Lung (tissue), 12 donors: Measurements from ENCODE around the gene MDP1. TPM values are rescaled to one million over a fixed set of nuclear protein-coding genes. Genes with fewer than 3 reads are reported as not detected.

Experiments used
- ATAC-seq: fragments of 200-7000 bp; cut with Tn5 transposase; one replicate; pipeline ENCODE4 v1.9.1; 2020; ENCODE audit warnings: moderate number of reproducible peaks; ENCODE audit not compliant: insufficient read depth, low FRiP score
- DNase-seq, 3 donors: peaks; one replicate each; pipeline ENCODE4 v3.0.0-alpha.2; 2013 to 2017
- H3K27ac ChIP-seq, 2 donors: one replicate each; pipeline ENCODE4 v1.5.1; 2013; ENCODE audit warnings: mild to moderate bottlenecking in 2 of 2, moderate library complexity in 2 of 2, control low read depth in 1 of 2, inconsistent platforms in 1 of 2, low read depth in 1 of 2, low read length in 1 of 2
- H3K27me3 ChIP-seq, 3 donors: one replicate each; pipeline ENCODE4 v1.5.1; 2013; ENCODE audit warnings: low read length in 2 of 3; ENCODE audit not compliant: control insufficient read depth in 3 of 3, insufficient read depth in 3 of 3
- H3K36me3 ChIP-seq, 4 donors: one replicate each; pipeline ENCODE4 v1.5.1; 2013; ENCODE audit warnings: low read length in 4 of 4, mild to moderate bottlenecking in 1 of 4, moderate library complexity in 1 of 4; ENCODE audit not compliant: control insufficient read depth in 4 of 4, insufficient read depth in 4 of 4
- H3K4me1 ChIP-seq, 5 donors: one replicate each; pipeline ENCODE4 v1.5.1; 2013; ENCODE audit warnings: low read length in 5 of 5, mild to moderate bottlenecking in 2 of 5, moderate library complexity in 1 of 5; ENCODE audit not compliant: control insufficient read depth in 5 of 5, insufficient read depth in 5 of 5
- H3K4me3 ChIP-seq: one replicate; pipeline ENCODE4 v1.5.1; 2013; ENCODE audit warnings: mild to moderate bottlenecking, control low read depth, moderate library complexity
- H3K9ac ChIP-seq, 2 donors: one replicate each; pipeline ENCODE4 v1.5.1; 2013; ENCODE audit warnings: low read length in 2 of 2, control low read depth in 1 of 2; ENCODE audit not compliant: insufficient read depth in 1 of 2
- H3K9me3 ChIP-seq, 4 donors: one replicate each; pipeline ENCODE4 v1.5.1; 2013; ENCODE audit warnings: low read length in 3 of 4, mild to moderate bottlenecking in 1 of 4, moderate library complexity in 1 of 4; ENCODE audit not compliant: control insufficient read depth in 4 of 4, insufficient read depth in 3 of 4
- CTCF ChIP-seq: IDR thresholded peaks from 2 replicates; pipeline ENCODE4 v1.5.1; 2012; ENCODE audit warnings: mild to moderate bottlenecking; ENCODE audit errors: control extremely low read depth, extremely low read depth
- WGBS, 2 donors: extraction: QIAGEN DNeasy Blood & Tissue Kit; methylation state at CpG; one replicate each; pipeline ENCODE4 v1.1.7; 2013; 5-methylcytosine and 5-hydroxymethylcytosine counted together
- polyA plus RNA-seq, 2 donors: library from polyadenylated mRNA; stranded (reverse); fragments of 200-250 nt; gene quantifications; one replicate each; pipeline ENCODE4 v1.2.1, GENCODE V29; 2013
- total RNA-seq, 2 donors: library from RNA; depleted of rRNA in 1 of 2; stranded (reverse); fragments of >200 nt in 1 of 2; gene quantifications; one replicate each; pipeline ENCODE4 v1.2.1, GENCODE V29; 2014 to 2021
- donor health status: control.
- donor health status: control.
- donor health status: Bipolar disorder and iron deficiency.
- donor health status: healthy.
- donor health status: DM: yes; HTN: yes; CAD: no.

The MDP1 gene
- total and polyA plus RNA-seq, 4 donors: 17.2 to 31.4 (median 22.8) TPM

GRCh38 chr14:24237463-24237955 lies 21.6 kb upstream of the MDP1 start:
- no peak for TF ChIP-seq CTCF
- H3K9me3 ChIP-seq: no peaks in the 10 kb centered on the region
- no peak overlapping the region for H3K27ac ChIP-seq
- WGBS, 2 donors: 91 to 92% methylated on average over 2 of the region's 2 CpGs
- no peak overlapping the region for H3K4me3 ChIP-seq
- H3K36me3 ChIP-seq: peaks cover 13 to 55% (median 44%) of the 10 kb centered on the region in 4 donors
- ATAC-seq (no peak), DNase-seq (no peak)
- no peak overlapping the region for H3K9ac ChIP-seq
- no peaks in the 10 kb centered on the region for H3K27me3 ChIP-seq
- peaks cover 14 to 31% (median 19%) of the 10 kb centered on the region in 5 donors for H3K4me1 ChIP-seq

GRCh38 chr14:24236689-24237462 lies 21.0 kb upstream of the MDP1 start:
- 95 to 98% methylated on average over 6 of the region's 6 CpGs for WGBS, 2 donors
- no peaks in the 10 kb centered on the region for H3K9me3 ChIP-seq
- H3K27ac ChIP-seq: no peak overlapping the region
- no peaks in the 10 kb centered on the region for H3K27me3 ChIP-seq
- H3K9ac ChIP-seq: no peak overlapping the region
- TF ChIP-seq CTCF: no peak
- DNase-seq (no peak), ATAC-seq (no peak)
- H3K36me3 ChIP-seq: peaks cover 13 to 54% (median 44%) of the 10 kb centered on the region in 4 donors
- peaks cover 14 to 29% (median 19%) of the 10 kb centered on the region in 5 donors for H3K4me1 ChIP-seq
- no peak overlapping the region for H3K4me3 ChIP-seq

- no peak for TF ChIP-seq CTCF
- no peak overlapping the region for H3K4me3 ChIP-seq
- H3K36me3 ChIP-seq: peaks cover 13 to 49% (median 43%) of the 10 kb centered on the region in 4 donors
- WGBS, 2 donors: 95 to 99% methylated on average over 5 of the region's 5 CpGs
- H3K9me3 ChIP-seq: no peaks in the 10 kb centered on the region
- ATAC-seq (no peak), DNase-seq (no peak)
- peaks cover 14 to 27% (median 16%) of the 10 kb centered on the region in 5 donors for H3K4me1 ChIP-seq
- no peak overlapping the region for H3K9ac ChIP-seq
- H3K27me3 ChIP-seq: no peaks in the 10 kb centered on the region
- H3K27ac ChIP-seq: no peak overlapping the region
These were observed 20.2 kb upstream of the MDP1 start for GRCh38 chr14:24235804-24236688.
